Measurements from ENCODE around the gene ADGRG6. TPM values are rescaled to one million over a fixed set of nuclear protein-coding genes. Genes with fewer than 3 reads are reported as not detected.
A peak's percentile ranks its signal among the peaks of the same experiment; 100 is the strongest.

ADGRG6 gene
- total RNA-seq, 4 donors from 2014 or later = 15.7 to 43.3 (median 32.2) TPM

DNA sequence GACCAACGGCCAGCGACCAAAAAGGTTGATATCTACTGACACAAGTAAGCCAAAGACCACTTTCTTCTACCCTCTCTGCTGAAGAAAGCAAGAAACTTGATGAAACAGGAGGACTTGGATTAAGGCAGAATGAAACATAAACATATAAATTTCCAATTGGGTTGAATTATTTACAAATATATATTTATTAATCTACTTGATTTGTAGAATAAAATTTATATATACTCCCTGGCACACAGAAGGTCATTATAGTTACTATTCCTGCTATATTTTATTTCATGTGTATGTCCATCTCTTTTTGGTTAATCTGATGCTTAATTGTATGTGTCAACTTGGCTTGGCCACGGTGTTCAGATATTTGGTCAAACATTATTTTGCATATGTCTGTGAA is 4.2 kb upstream of the ADGRG6 start:
- no peak overlapping the region for H3K4me3 ChIP-seq

DNA sequence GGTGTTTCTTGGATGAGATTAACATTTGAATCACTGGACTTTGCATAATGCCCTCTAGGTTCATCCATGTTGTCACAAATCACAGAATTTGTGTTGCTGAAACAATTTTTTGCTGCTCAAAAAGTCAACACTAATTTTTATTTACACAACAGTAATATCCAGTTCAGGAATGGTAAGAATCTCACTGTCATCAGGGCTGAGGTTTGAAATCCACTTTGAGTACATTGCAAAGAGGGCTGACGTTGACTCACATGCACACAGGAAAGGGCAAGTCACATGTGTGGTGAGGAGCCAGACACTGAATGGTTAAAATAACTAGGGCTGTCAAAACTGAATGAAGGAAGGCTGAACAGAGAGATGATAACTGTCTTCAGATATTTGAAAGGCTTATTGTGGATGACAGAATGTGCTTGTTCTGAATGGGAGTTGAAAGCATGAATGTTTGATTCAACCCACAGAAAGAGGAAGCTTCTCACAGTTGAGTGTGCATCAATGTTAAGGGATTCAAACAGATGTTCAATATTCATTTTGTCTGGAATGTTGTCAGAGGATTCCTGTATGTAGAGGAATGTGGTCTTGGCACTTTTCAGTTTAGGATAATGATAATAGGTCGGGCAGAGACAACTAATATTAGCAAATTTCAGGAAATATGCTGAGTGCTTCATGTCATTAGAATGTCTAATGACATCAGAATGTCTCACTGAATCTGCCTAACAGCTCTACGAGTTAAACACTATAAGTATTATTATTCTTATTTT is 3.6 kb upstream of the ADGRG6 start:
- DNase-seq = no peak
- TF ChIP-seq, protein P1, sequence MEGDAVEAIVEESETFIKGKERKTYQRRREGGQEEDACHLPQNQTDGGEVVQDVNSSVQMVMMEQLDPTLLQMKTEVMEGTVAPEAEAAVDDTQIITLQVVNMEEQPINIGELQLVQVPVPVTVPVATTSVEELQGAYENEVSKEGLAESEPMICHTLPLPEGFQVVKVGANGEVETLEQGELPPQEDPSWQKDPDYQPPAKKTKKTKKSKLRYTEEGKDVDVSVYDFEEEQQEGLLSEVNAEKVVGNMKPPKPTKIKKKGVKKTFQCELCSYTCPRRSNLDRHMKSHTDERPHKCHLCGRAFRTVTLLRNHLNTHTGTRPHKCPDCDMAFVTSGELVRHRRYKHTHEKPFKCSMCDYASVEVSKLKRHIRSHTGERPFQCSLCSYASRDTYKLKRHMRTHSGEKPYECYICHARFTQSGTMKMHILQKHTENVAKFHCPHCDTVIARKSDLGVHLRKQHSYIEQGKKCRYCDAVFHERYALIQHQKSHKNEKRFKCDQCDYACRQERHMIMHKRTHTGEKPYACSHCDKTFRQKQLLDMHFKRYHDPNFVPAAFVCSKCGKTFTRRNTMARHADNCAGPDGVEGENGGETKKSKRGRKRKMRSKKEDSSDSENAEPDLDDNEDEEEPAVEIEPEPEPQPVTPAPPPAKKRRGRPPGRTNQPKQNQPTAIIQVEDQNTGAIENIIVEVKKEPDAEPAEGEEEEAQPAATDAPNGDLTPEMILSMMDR (IDR thresholded peaks at IDR 0.05) = no peak
- TF ChIP-seq POLR2A (IDR thresholded peaks at IDR 0.05) = no peak
- Histone ChIP-seq H3K27ac (no peak overlapping the region), H3K4me3 (no peak overlapping the region), H3K4me1 (no peaks in the 10 kb centered on the region), H3K36me3 (no peaks in the 10 kb centered on the region), H3K9me3 (no peaks in the 10 kb centered on the region), H3K27me3 (no peaks in the 10 kb centered on the region)

More for the DNA sequence above, 4.2 kb upstream of the ADGRG6 start:
- Histone ChIP-seq H3K9me3 (no peaks in the 10 kb centered on the region), H3K4me1 (no peaks in the 10 kb centered on the region), H3K27ac (no peak overlapping the region), H3K27me3 (no peaks in the 10 kb centered on the region), H3K36me3 (no peaks in the 10 kb centered on the region)
- TF ChIP-seq POLR2A (IDR thresholded peaks at IDR 0.05) = no peak
- TF ChIP-seq, protein P1 (IDR thresholded peaks at IDR 0.05) = no peak
- no peak for DNase-seq

DNA sequence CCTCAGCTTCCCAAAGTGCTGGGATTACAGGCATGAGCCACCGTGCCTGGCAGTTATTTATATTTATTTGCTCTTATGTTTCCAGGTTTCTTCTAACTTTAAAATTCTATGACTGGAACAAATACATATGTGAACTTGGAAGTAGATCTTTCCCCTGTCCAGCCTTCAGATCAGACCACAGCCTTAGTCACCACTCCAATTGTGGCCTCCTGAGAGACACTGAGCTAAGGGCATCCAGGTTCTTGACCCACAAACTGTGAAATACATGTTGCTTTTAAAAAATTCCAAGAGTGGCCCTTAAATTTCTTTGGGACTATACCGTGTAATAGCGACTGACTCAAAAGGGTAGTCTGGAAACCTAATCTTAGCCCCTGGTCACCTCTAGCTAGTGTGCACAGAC is 1.5 kb upstream of the ADGRG6 start:
- Histone ChIP-seq H3K27ac (no peak overlapping the region), H3K36me3 (no peaks in the 10 kb centered on the region), H3K9me3 (no peaks in the 10 kb centered on the region), H3K27me3 (no peaks in the 10 kb centered on the region), H3K4me3 (no peak overlapping the region), H3K4me1 (no peaks in the 10 kb centered on the region)
- TF ChIP-seq POLR2A (IDR thresholded peaks at IDR 0.05) = no peak
- TF ChIP-seq, protein P1 (IDR thresholded peaks at IDR 0.05) = no peak
- no peak for DNase-seq

DNA sequence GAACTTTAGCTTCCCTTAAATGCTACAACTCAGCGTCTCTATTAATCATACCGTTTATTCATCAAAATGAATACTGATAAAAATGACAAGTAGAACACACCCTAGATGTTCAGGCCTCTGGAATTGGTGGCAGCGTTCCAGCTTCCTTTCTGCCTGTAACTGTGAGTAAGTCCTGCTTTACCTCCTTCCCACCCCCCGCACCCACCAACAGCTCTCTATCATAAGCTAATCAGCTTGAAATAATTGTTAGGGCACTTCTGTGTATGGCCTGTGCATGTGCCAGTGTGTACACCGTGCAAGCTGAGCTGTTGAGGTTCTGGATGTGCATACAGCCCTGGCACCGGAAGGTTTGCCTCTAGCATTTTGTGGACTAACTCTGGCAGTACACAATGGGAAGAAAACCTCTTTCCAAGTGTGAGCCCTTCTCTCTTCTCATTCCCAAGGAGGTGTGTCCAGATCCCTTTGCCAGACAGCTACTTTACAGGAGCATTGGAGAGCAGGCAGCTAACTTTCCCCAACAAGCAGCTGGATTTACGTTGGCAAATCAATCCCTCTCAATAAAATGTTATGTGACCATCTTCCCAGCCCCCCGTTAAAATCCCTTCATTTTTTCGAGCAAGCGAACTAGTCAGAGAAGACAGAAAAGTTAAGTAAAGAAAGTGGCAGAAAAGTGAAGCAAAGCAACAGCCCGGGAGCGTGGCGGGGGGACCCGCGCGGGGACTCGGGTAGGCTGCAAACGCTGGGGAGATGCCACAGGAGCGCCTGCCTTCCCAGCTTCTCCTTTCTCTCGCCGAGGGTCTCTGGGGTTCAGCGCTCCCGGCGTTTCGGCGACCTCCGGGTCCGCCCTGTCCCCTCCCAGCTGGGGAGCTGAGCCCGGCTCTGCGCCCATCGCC is 803 bp upstream of the ADGRG6 start:
- Histone ChIP-seq H3K4me1 (no peaks in the 10 kb centered on the region), H3K4me3 (peak overlapping the region; percentile 35 to 73 (median 57)), H3K36me3 (no peaks in the 10 kb centered on the region), H3K27me3 (no peaks in the 10 kb centered on the region), H3K27ac (peak overlapping the region in 3 of 4 donors; percentile 42 to 63 (median 59)), H3K9me3 (no peaks in the 10 kb centered on the region)
- no peak for TF ChIP-seq POLR2A (IDR thresholded peaks at IDR 0.05)
- TF ChIP-seq, protein P1 (IDR thresholded peaks at IDR 0.05) = no peak
- DNase-seq = peak in 2 of 3 donors; percentile 57 to 74

DNA sequence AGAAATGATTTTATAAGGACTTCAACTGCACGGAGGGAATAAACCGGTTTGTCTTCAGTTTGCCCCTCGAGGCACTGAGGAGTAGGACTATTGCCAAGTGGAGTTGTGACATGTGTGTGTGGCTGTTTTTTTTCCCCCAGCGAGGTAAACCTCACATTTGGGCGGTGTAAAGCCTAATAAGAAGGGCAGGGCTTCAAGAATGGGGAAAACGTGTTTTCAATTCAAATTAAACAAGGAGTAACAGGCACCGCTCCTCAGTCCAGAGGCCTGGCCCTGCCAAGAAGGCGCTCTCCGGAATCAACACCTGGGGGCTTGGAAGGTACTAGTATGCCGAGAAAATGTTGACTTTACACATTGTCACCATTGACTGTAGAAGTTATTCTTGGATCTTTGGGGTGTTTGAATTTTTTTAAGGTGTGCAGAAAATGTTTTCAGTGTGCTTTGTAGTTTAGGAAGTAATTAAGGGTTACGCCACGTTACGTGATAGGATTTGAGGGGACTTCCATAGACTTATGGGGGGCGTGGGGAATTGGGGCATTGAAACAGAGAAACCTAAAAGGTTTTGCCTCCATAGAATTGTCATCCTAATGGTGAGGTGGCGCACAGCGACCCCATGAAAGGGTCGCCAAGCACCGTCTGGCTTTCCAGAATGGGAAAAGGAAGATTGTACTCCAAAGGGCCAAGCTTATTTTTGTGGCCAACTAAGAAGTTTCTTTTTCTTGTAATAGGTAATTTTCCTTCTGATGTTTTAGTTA is 791 bp downstream of the ADGRG6 start:
- no peaks in the 10 kb centered on the region for H3K27me3 ChIP-seq
- no peak for TF ChIP-seq POLR2A (IDR thresholded peaks at IDR 0.05)
- TF ChIP-seq, protein P1 (IDR thresholded peaks at IDR 0.05) = no peak
- H3K27ac ChIP-seq = peak overlapping the region in 2 of 4 donors; percentile 59 to 63
- peak overlapping the region; percentile 35 to 73 (median 57) for H3K4me3 ChIP-seq
- no peaks in the 10 kb centered on the region for H3K4me1 ChIP-seq
- no peaks in the 10 kb centered on the region for H3K36me3 ChIP-seq
- no peak for DNase-seq
- H3K9me3 ChIP-seq = no peaks in the 10 kb centered on the region

Data from Peyer's patch (tissue), 4 donors.